ENCODE measurements around the gene QRSL1. TPM values are rescaled to one million over a fixed set of nuclear protein-coding genes. Genes with fewer than 3 reads are reported as not detected.

QRSL1 gene
- total and polyA plus RNA-seq, 2 donors (not counting 1 experiment from before 2014, with no cell fraction given), result 8.2 to 15.2 TPM

DNA sequence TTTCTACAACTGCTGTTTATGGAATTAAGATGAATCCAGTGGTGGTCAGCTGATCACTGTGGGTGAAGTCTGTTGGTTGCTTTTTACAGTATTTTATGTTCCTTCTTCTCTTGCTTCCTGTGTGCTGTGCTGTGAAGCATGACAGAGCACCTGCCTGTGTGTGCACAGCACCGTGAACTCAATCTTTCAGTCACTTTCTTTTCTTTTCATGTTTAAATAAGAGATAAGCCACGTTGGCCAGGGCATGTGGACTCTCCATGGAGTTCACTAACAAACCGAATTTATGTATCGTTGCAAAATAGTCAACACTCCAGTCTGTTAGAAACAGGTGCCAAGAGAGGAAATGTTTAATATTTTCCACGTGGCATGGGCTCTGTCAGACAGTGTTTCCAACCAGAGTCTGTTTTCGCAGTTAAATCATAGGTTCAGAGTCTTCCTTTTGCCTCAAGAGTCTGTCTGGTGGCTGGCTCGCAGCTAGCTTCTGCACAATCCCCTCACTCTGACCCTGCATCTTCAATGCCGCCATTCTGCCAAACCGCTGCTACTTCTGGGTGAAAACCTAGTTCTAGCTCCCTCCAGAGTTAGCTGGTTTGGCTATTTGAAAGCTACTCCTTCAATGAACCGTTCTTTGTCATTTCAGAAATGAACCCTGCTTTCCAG is 73.2 kb downstream of the QRSL1 start:
- no peak for DNase-seq (ENCODE audit: low read depth in 2 of 2)

DNA sequence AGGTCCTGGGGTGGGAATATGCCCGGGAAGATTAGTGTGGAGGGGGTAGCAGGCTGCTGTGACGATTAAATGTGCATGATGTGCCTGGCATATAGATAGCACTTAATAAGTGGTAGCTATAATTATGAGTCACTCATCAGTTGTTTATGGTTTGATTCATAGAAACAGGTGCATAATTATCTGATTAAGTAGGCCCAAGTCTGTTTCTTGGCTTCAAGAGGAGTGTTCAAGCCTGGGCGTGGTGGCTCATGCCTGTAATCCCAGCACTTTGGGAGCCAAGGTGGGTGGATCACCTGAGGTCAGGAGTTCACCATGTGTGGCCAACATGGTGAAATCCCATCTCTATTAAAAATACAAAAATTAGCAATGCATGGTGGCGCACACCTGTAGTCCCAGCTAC is 74.9 kb downstream of the QRSL1 start:
- Histone ChIP-seq H3K27me3 (ENCODE audit: control insufficient read depth, insufficient read depth, low read length) (no peaks in the 10 kb centered on the region), H3K4me2 (ENCODE audit: extremely low read depth, insufficient read depth, low read length) (no peak overlapping the region), H3K9ac (ENCODE audit: insufficient read depth, low read length) (no peak overlapping the region), H3K27ac (ENCODE audit: insufficient read depth, low read length) (no peak overlapping the region), H2AFZ (ENCODE audit: low read length) (no peak overlapping the region), H3K4me1 (ENCODE audit: control insufficient read depth, extremely low read depth, insufficient read depth, low read length) (no peaks in the 10 kb centered on the region), H3K9me3 (ENCODE audit: control insufficient read depth, insufficient read depth, low read depth, low read length) (no peaks in the 10 kb centered on the region), H3K4me3 (replicated peaks in 1 of 4; ENCODE audit: control extremely low read depth in 1 of 4, insufficient read depth in 1 of 4, low read depth in 3 of 4, low read length in 4 of 4) (no peak overlapping the region), H3K36me3 (ENCODE audit: control insufficient read depth, insufficient read depth, low read length) (no peaks in the 10 kb centered on the region), H4K20me1 (ENCODE audit: control insufficient read depth, extremely low read depth, insufficient read depth, low read length) (no peaks in the 10 kb centered on the region), H3K79me2 (ENCODE audit: control insufficient read depth, insufficient read depth, low read length) (no peaks in the 10 kb centered on the region)
- no peak for TF ChIP-seq EZH2 (IDR thresholded peaks at IDR 0.05; ENCODE audit: low read length, missing control alignments)
- TF ChIP-seq, protein P1, sequence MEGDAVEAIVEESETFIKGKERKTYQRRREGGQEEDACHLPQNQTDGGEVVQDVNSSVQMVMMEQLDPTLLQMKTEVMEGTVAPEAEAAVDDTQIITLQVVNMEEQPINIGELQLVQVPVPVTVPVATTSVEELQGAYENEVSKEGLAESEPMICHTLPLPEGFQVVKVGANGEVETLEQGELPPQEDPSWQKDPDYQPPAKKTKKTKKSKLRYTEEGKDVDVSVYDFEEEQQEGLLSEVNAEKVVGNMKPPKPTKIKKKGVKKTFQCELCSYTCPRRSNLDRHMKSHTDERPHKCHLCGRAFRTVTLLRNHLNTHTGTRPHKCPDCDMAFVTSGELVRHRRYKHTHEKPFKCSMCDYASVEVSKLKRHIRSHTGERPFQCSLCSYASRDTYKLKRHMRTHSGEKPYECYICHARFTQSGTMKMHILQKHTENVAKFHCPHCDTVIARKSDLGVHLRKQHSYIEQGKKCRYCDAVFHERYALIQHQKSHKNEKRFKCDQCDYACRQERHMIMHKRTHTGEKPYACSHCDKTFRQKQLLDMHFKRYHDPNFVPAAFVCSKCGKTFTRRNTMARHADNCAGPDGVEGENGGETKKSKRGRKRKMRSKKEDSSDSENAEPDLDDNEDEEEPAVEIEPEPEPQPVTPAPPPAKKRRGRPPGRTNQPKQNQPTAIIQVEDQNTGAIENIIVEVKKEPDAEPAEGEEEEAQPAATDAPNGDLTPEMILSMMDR (conservative IDR thresholded peaks at IDR 0.05 in 1 of 2, IDR thresholded peaks at IDR 0.05 in 1 of 2; ENCODE audit: low read depth in 1 of 2, low read length in 2 of 2), result no peak
- no peak for DNase-seq (ENCODE audit: low read depth in 2 of 2)

More for the DNA sequence above, 73.2 kb downstream of the QRSL1 start:
- no peaks in the 10 kb centered on the region for H4K20me1 ChIP-seq (ENCODE audit: control insufficient read depth, extremely low read depth, insufficient read depth, low read length)
- no peaks in the 10 kb centered on the region for H3K9me3 ChIP-seq (ENCODE audit: control insufficient read depth, insufficient read depth, low read depth, low read length)
- no peaks in the 10 kb centered on the region for H3K36me3 ChIP-seq (ENCODE audit: control insufficient read depth, insufficient read depth, low read length)
- no peak for TF ChIP-seq EZH2 (IDR thresholded peaks at IDR 0.05; ENCODE audit: low read length, missing control alignments)
- TF ChIP-seq, protein P1 (conservative IDR thresholded peaks at IDR 0.05 in 1 of 2, IDR thresholded peaks at IDR 0.05 in 1 of 2; ENCODE audit: low read depth in 1 of 2, low read length in 2 of 2), result no peak
- no peak overlapping the region for H3K27ac ChIP-seq (ENCODE audit: insufficient read depth, low read length)
- H3K4me3 ChIP-seq (replicated peaks in 1 of 4; ENCODE audit: control extremely low read depth in 1 of 4, insufficient read depth in 1 of 4, low read depth in 3 of 4, low read length in 4 of 4), result no peak overlapping the region
- no peaks in the 10 kb centered on the region for H3K27me3 ChIP-seq (ENCODE audit: control insufficient read depth, insufficient read depth, low read length)
- no peaks in the 10 kb centered on the region for H3K4me1 ChIP-seq (ENCODE audit: control insufficient read depth, extremely low read depth, insufficient read depth, low read length)
- no peak overlapping the region for H2AFZ ChIP-seq (ENCODE audit: low read length)
- H3K79me2 ChIP-seq (ENCODE audit: control insufficient read depth, insufficient read depth, low read length), result no peaks in the 10 kb centered on the region
- H3K9ac ChIP-seq (ENCODE audit: insufficient read depth, low read length), result no peak overlapping the region
- no peak overlapping the region for H3K4me2 ChIP-seq (ENCODE audit: extremely low read depth, insufficient read depth, low read length)

DNA sequence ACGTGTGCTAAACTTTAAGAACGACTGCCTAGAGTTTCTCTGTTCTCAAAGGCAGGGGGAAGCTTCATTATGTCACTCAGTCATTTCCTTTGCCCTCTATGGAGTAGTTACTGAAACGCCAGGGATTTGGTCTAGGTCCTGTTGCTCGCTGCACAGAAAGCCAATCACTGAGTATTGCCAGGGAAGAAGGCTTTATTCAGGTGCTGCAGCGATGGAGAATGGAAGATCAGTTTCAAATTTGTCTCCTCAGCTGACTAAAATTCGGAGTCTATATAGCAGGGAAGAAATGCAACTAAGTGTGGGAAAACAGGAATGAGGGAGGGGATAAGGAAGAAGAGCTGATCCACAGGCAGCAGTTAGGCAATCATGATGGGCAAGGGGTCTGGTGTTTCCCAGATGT is 75.8 kb downstream of the QRSL1 start:
- H4K20me1 ChIP-seq (ENCODE audit: control insufficient read depth, extremely low read depth, insufficient read depth, low read length), result no peaks in the 10 kb centered on the region
- H3K4me1 ChIP-seq (ENCODE audit: control insufficient read depth, extremely low read depth, insufficient read depth, low read length), result no peaks in the 10 kb centered on the region
- DNase-seq (ENCODE audit: low read depth in 2 of 2), result no peak

More for the DNA sequence above, 75.8 kb downstream of the QRSL1 start:
- Histone ChIP-seq H3K27ac (ENCODE audit: insufficient read depth, low read length) (no peak overlapping the region), H3K79me2 (ENCODE audit: control insufficient read depth, insufficient read depth, low read length) (no peaks in the 10 kb centered on the region), H3K4me3 (replicated peaks in 1 of 4; ENCODE audit: control extremely low read depth in 1 of 4, insufficient read depth in 1 of 4, low read depth in 3 of 4, low read length in 4 of 4) (no peak overlapping the region), H3K9me3 (ENCODE audit: control insufficient read depth, insufficient read depth, low read depth, low read length) (no peaks in the 10 kb centered on the region), H2AFZ (ENCODE audit: low read length) (no peak overlapping the region), H3K9ac (ENCODE audit: insufficient read depth, low read length) (no peak overlapping the region), H3K4me2 (ENCODE audit: extremely low read depth, insufficient read depth, low read length) (no peak overlapping the region), H3K36me3 (ENCODE audit: control insufficient read depth, insufficient read depth, low read length) (no peaks in the 10 kb centered on the region), H3K27me3 (ENCODE audit: control insufficient read depth, insufficient read depth, low read length) (no peaks in the 10 kb centered on the region)
- TF ChIP-seq EZH2 (IDR thresholded peaks at IDR 0.05; ENCODE audit: low read length, missing control alignments), result no peak
- TF ChIP-seq, protein P1 (conservative IDR thresholded peaks at IDR 0.05 in 1 of 2, IDR thresholded peaks at IDR 0.05 in 1 of 2; ENCODE audit: low read depth in 1 of 2, low read length in 2 of 2), result no peak
